Neuronal stem cell (in vitro differentiated cells): Measurements from ENCODE around the gene RASL12.
"Not testable (repeated sequence)": the region's sequence is repeated elsewhere in the genome, so short reads cannot be mapped to it uniquely, and the experiment has no call there.

Experiments
- DNase-seq: peaks from one replicate; pipeline ENCODE4 v3.0.0-alpha.2; 2013; ENCODE audit warnings: low spot score
- H2AFZ ChIP-seq: one replicate; pipeline ENCODE4 v1.6.1; 2013; ENCODE audit warnings: mild to moderate bottlenecking, low read length, inconsistent platforms
- H2AK5ac ChIP-seq: 2 replicates; pipeline ENCODE4 v1.6.1; 2013; ENCODE audit warnings: low read depth, mild to moderate bottlenecking, inconsistent platforms, low read length, moderate library complexity, mixed read lengths
- H2BK120ac ChIP-seq: 2 replicates; pipeline ENCODE4 v1.6.1; 2013; ENCODE audit warnings: low read depth, mild to moderate bottlenecking, inconsistent platforms, low read length, moderate library complexity, mixed read lengths
- H2BK12ac ChIP-seq: one replicate; pipeline ENCODE4 v1.6.1; 2013; ENCODE audit warnings: low read length, inconsistent platforms
- H2BK15ac ChIP-seq: 2 replicates; pipeline ENCODE4 v1.6.1; 2013; ENCODE audit warnings: mild to moderate bottlenecking, low read length, inconsistent platforms, mixed read lengths
- H2BK5ac ChIP-seq: one replicate; pipeline ENCODE4 v1.6.1; 2013; ENCODE audit warnings: inconsistent platforms, mild to moderate bottlenecking, low read length, moderate library complexity
- H3K14ac ChIP-seq: one replicate; pipeline ENCODE4 v1.6.1; 2013; ENCODE audit warnings: low read length, inconsistent platforms
- H3K18ac ChIP-seq: 2 replicates; pipeline ENCODE4 v1.6.1; 2013; ENCODE audit warnings: low read length, inconsistent platforms
- H3K23ac ChIP-seq: 2 replicates; pipeline ENCODE4 v1.6.1; 2013; ENCODE audit warnings: low read depth, mild to moderate bottlenecking, mixed read lengths, low read length, inconsistent platforms; ENCODE audit not compliant: poor library complexity
- H3K27ac ChIP-seq: replicated peaks from 3 replicates; pipeline ENCODE4 v1.5.1; 2013; ENCODE audit warnings: low read length, inconsistent platforms
- H3K27me3 ChIP-seq, 3 experiments: 2 replicates each; pipeline ENCODE4 v1.6.1; 2013; ENCODE audit warnings: low read length in 3 of 3, mild to moderate bottlenecking in 2 of 3, inconsistent platforms in 1 of 3, low read depth in 1 of 3, mixed read lengths in 1 of 3, moderate library complexity in 1 of 3; ENCODE audit not compliant: control insufficient read depth in 3 of 3, insufficient read depth in 3 of 3
- H3K36me3 ChIP-seq, 2 donors: replicated peaks in 1 of 2; 2 replicates each; pipeline ENCODE4 v1.6.1; 2013; ENCODE audit warnings: low read length in 2 of 2; ENCODE audit not compliant: control insufficient read depth in 2 of 2, insufficient read depth in 2 of 2
- H3K4ac ChIP-seq: 2 replicates; pipeline ENCODE4 v1.6.1; 2013; ENCODE audit warnings: inconsistent platforms, mild to moderate bottlenecking, low read length, moderate library complexity
- H3K4me1 ChIP-seq, 2 donors: 1 replicate in 1 of 2; 2 replicates in 1 of 2; pipeline ENCODE4 v1.6.1; 2013; ENCODE audit warnings: low read length in 2 of 2, low read depth in 1 of 2; ENCODE audit not compliant: control insufficient read depth in 2 of 2, insufficient read depth in 1 of 2
- H3K4me2 ChIP-seq: one replicate; pipeline ENCODE4 v1.6.1; 2013; ENCODE audit warnings: mild to moderate bottlenecking, low read length, inconsistent platforms; ENCODE audit not compliant: insufficient read depth, poor library complexity, severe bottlenecking
- H3K4me3 ChIP-seq, 2 donors: 2 replicates each; pipeline ENCODE4 v1.5.1; 2013; ENCODE audit warnings: low read length in 2 of 2, mild to moderate bottlenecking in 2 of 2, inconsistent platforms in 1 of 2, moderate library complexity in 1 of 2
- H3K79me1 ChIP-seq: one replicate; pipeline ENCODE4 v1.6.1; 2013; ENCODE audit warnings: low read depth, mild to moderate bottlenecking, inconsistent platforms, low read length, moderate library complexity
- H3K9ac ChIP-seq: one replicate; pipeline ENCODE4 v1.6.1; 2013; ENCODE audit warnings: mild to moderate bottlenecking, low read depth, low read length, inconsistent platforms; ENCODE audit not compliant: poor library complexity
- H3K9me3 ChIP-seq, 2 donors: replicated peaks in 1 of 2; 2 replicates each; pipeline versions ENCODE3 to v1.6.1; 2013; ENCODE audit warnings: low read length in 2 of 2, mild to moderate bottlenecking in 2 of 2, inconsistent platforms in 1 of 2, low read depth in 1 of 2, mixed read lengths in 1 of 2, moderate library complexity in 1 of 2; ENCODE audit not compliant: control insufficient read depth in 2 of 2, insufficient read depth in 1 of 2
- H4K8ac ChIP-seq: one replicate; pipeline ENCODE4 v1.6.1; 2013; ENCODE audit warnings: low read depth, mild to moderate bottlenecking, inconsistent platforms, low read length, moderate library complexity
- H4K91ac ChIP-seq: one replicate; pipeline ENCODE4 v1.6.1; 2013; ENCODE audit warnings: low read length, low read depth, mild to moderate bottlenecking, inconsistent platforms; ENCODE audit not compliant: poor library complexity
- WGBS, 2 donors: extraction: QIAGEN DNeasy Blood & Tissue Kit; methylation state at CpG; one replicate each; pipeline ENCODE4 v1.1.7; 2013; ENCODE audit warnings: missing lambda C conversion rate in 2 of 2, mixed read lengths in 1 of 2; ENCODE audit not compliant: insufficient read length in 2 of 2, insufficient replicate concordance in 1 of 2; ENCODE audit errors: extremely low coverage in 2 of 2; 5-methylcytosine and 5-hydroxymethylcytosine counted together

Gene RASL12

DNA sequence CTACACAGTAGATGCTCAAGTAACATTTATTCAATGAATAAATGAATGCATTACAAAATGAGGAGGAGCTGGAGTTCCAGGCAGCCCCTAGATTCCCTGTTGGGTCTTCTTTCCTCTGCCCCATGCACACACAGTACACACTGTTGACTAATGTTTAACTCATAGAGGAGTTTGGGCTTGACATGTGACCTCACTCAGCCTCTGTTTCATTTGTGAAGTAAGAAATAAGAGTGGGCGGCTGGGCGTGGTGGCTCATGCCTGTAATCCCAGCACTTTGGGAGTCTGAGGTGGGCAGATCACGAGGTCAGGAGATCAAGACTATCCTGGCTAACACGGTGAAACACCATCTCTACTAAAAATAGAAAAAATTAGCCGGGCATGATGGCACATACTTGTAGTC is 23.6 kb downstream of the RASL12 start:
- not testable (repeated sequence) for H3K18ac ChIP-seq, H3K4me2 ChIP-seq, H3K14ac ChIP-seq, H2BK12ac ChIP-seq, H2AK5ac ChIP-seq, H3K27ac ChIP-seq, H3K79me1 ChIP-seq, H2BK15ac ChIP-seq, H4K8ac ChIP-seq, H3K36me3 ChIP-seq, H3K23ac ChIP-seq, H2AFZ ChIP-seq, H3K9ac ChIP-seq, H4K91ac ChIP-seq, H3K9me3 ChIP-seq, H2BK120ac ChIP-seq, H3K4ac ChIP-seq, H2BK5ac ChIP-seq, H3K4me3 ChIP-seq, DNase-seq
- WGBS, 2 donors, result no CpG with 5 or more reads among the region's 5 CpGs
- Histone ChIP-seq H3K4me1 (peaks cover 2 to 10% of the 10 kb centered on the region in 2 donors), H3K27me3 (peaks cover 0 to 19% (median 0%) of the 10 kb centered on the region in 3 experiments)

- Histone ChIP-seq H3K36me3 (no peaks in the 10 kb centered on the region), H4K8ac (no peak overlapping the region), H3K18ac (no peak overlapping the region), H3K9ac (no peak overlapping the region), H3K4me1 (peaks cover 2 to 14% of the 10 kb centered on the region in 2 donors), H2AFZ (no peak overlapping the region), H3K4me2 (no peak overlapping the region), H3K27me3 (peaks cover 0 to 18% (median 3%) of the 10 kb centered on the region in 3 experiments), H2BK5ac (no peak overlapping the region), H3K79me1 (no peaks in the 10 kb centered on the region), H2BK15ac (no peak overlapping the region), H3K14ac (no peak overlapping the region), H2BK12ac (no peak overlapping the region), H4K91ac (no peak overlapping the region), H3K4ac (no peak overlapping the region), H2AK5ac (no peak overlapping the region), H3K9me3 (no peaks in the 10 kb centered on the region), H3K23ac (no peak overlapping the region), H2BK120ac (no peak overlapping the region), H3K27ac (no peak overlapping the region), H3K4me3 (no peak overlapping the region)
- DNase-seq, result no peak
- WGBS, 2 donors, result no CpG with 5 or more reads among the region's 4 CpGs
Measured at GRCh38 chr15:65042776-65043327, 24.9 kb downstream of the RASL12 start.

- H3K9ac ChIP-seq, result no peak overlapping the region
- no peaks in the 10 kb centered on the region for H3K9me3 ChIP-seq
- H2AFZ ChIP-seq, result no peak overlapping the region
- no peak for DNase-seq
- H3K14ac ChIP-seq, result no peak overlapping the region
- H3K79me1 ChIP-seq, result no peaks in the 10 kb centered on the region
- no peak overlapping the region for H2BK12ac ChIP-seq
- H3K27ac ChIP-seq, result no peak overlapping the region
- H2BK120ac ChIP-seq, result no peak overlapping the region
- no CpG with 5 or more reads among the region's 2 CpGs for WGBS, 2 donors
- no peak overlapping the region for H2BK5ac ChIP-seq
- H3K4ac ChIP-seq, result no peak overlapping the region
- H4K91ac ChIP-seq, result no peak overlapping the region
- H4K8ac ChIP-seq, result no peak overlapping the region
- no peak overlapping the region for H2BK15ac ChIP-seq
- no peak overlapping the region for H3K4me2 ChIP-seq
- H3K4me1 ChIP-seq, result peaks cover 2 to 14% of the 10 kb centered on the region in 2 donors
- no peak overlapping the region for H2AK5ac ChIP-seq
- no peaks in the 10 kb centered on the region for H3K36me3 ChIP-seq
- peaks cover 0 to 15% (median 3%) of the 10 kb centered on the region in 3 experiments for H3K27me3 ChIP-seq
- no peak overlapping the region for H3K18ac ChIP-seq
- H3K23ac ChIP-seq, result no peak overlapping the region
- no peak overlapping the region for H3K4me3 ChIP-seq
Measured at GRCh38 chr15:65041787-65042186, 26.0 kb downstream of the RASL12 start.

- Histone ChIP-seq H3K79me1 (no peaks in the 10 kb centered on the region), H3K23ac (no peak overlapping the region), H3K27ac (no peak overlapping the region), H2BK12ac (no peak overlapping the region), H2BK15ac (no peak overlapping the region), H4K8ac (no peak overlapping the region), H2AFZ (no peak overlapping the region), H3K4me2 (no peak overlapping the region), H3K4me1 (peaks cover 2 to 12% of the 10 kb centered on the region in 2 donors), H2BK120ac (no peak overlapping the region), H3K9me3 (no peaks in the 10 kb centered on the region), H3K14ac (no peak overlapping the region), H3K9ac (no peak overlapping the region), H3K18ac (no peak overlapping the region), H3K36me3 (no peaks in the 10 kb centered on the region), H3K4me3 (no peak overlapping the region), H4K91ac (no peak overlapping the region), H2AK5ac (no peak overlapping the region), H3K4ac (no peak overlapping the region), H3K27me3 (peaks cover 0 to 15% (median 3%) of the 10 kb centered on the region in 3 experiments), H2BK5ac (no peak overlapping the region)
- no peak for DNase-seq
- WGBS, 2 donors, result no CpG with 5 or more reads among the region's 6 CpGs
Measured at GRCh38 chr15:65040461-65040860, 27.3 kb downstream of the RASL12 start.
